HuH-7.5 (cell line): Measurements from ENCODE around the gene ZNF177.

ENCODE experiments used
- DNase-seq: peaks from one replicate; pipeline ENCODE4 v3.0.0; 2011; ENCODE audit warnings: low spot score

The ZNF177 gene

DNA sequence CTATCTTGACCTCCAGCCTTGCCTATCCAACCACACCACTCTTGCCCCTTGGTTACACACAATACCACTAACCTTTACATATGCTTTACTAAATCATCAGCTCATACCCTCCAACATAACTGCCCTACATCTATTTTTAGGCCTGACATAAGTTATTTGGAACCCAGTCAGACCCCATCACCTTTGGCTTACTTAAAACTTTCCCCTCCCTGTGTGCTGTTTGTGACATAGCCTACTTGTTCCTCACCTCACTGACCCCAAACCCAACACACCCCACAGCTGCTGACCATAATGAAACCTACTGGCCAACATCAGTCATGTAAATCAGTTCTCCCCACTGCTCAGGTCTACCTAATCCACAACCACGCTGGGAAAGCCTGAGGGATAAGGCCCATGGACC lies 67.6 kb downstream of the ZNF177 start:
- no peak for DNase-seq

GRCh38 chr19:9431475-9431874 lies 68.7 kb downstream of the ZNF177 start:
- DNase-seq = no peak
